SW480 (cell line): ENCODE data around the gene VWA3A.
"Not testable (repeated sequence)": the region's sequence is repeated elsewhere in the genome, so short reads cannot be mapped to it uniquely, and the experiment has no call there.

ENCODE experiments used
- DNase-seq: peaks from one replicate; pipeline ENCODE4 v3.0.0-alpha.2; 2016; ENCODE audit warnings: low spot score

Gene VWA3A

DNA sequence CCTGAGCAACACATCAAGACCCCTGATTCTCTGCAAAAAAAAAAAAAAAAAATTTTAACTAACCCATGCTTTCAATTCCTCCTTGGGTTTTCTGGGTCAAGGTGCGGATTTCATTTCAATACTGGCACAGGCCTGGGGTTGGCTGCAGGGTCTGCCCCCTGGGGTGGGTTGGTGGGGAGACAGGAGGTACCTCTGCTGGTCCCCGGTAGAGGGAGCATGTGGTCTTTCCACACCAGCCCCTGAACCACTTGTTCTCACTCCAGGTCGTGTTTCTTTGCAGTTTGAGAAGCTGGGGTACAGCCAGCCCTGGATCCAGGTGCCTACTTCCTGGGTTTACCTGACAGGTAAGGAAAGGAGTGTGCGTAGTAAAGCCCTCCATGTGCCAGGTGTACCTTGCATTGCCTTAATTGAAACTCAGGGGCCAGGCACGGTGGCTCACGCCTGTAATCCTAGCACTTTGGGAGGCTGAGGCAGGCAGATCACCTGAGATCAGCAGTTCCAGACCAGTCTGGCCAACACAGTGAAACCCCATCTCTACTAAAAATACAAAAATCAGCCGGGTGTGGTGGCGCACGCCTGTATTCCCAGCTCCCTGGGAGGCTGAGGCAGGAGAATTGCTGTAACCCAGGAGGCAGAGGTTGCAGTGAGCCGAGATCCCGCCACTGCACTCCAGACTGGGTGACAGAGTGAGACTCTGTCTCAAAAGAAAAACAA is 91.7 kb downstream of the VWA3A start:
- no peak for DNase-seq

DNA sequence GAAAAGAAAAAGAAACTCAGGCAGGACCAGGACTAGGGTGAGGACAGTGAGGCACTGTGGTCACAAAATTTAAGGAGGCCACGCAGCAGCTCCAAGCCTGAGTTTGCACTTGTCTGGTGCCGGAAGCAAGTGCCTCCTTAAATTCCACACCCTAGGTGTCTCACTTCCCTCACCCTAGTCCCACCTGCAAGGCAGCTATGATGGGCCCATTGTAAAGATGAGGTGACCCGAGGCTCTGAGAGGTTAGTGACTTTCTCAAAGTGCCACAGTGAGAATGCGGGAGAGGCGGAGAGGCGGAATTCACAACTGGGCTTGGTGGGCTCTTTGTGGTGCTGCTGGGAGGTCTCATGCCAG is 92.3 kb downstream of the VWA3A start:
- DNase-seq: no peak

DNA sequence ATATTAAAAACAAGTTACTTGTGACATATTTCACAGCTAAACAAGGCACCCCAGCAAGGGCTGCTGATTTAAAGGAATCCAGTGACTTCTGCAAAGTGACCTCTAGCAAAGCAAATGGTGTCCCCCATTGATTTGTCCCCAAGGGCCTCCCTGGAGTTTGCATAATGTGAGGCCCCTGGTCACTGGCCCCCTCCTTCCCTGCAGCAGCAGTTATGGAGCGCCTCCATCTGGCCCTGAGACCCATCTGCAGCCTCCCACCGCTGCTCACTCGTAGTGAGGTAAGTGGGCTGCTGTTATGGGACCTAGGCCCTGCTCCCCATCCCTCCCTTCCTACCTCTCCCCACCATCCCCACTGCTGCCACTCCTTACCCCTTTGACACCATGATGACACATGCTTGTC is 94.2 kb downstream of the VWA3A start:
- DNase-seq: no peak

DNA sequence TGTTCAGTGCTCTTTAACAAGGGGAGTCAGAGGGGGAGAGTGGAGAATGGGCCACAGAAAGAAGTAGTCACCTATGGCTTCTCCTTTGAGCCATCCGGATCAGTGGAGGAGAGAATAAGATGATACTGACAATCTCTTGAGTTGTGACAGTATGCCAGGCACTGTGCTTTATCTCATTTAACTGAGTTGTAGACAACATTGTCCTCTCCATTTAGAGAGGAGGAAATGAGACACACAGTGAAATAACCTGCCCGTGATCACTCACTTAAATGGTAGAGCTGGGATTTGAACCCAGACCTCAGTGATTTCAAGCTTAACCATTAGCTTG is 95.9 kb downstream of the VWA3A start:
- no peak for DNase-seq

DNA sequence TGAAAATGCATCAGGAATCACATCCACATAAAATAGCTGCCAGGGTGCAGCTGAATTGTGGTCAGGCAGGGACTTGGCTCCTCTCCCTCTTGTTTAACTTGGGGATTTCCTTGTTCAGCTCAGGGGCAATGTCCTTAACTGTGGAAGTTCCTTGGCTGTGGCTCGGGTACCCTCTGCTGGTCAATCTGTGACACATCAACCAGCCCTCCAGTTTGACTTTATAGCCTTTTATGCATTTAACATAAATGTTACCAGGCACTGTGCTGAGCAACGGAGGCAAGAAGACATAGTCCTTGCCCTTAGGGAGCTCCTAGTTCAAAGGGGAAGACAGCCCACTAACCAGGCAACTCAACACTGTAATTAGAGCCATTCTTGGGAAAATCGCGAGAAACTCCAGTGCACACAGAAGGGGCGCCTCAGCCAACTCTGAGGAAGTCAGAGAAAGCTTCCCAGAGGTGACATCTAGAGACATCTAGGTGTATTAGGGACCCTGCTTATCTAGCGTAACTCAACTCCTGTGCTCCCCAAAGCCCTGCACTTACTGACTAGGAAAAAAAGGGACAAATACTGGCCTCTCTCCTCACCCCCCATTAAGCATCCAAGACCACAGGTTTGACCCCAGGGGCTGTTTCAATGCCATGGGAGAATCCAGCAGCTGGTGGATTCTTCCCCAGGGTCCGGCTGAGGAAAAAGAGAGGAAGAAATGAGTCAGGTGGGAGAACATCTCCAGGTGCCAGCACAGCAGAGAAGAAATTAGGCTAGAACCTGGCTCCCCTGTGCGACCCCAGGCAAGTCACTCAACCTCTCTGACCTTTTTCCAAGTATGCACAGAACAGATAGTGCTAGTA is 96.5 kb downstream of the VWA3A start:
- peak; percentile 81 for DNase-seq

DNA sequence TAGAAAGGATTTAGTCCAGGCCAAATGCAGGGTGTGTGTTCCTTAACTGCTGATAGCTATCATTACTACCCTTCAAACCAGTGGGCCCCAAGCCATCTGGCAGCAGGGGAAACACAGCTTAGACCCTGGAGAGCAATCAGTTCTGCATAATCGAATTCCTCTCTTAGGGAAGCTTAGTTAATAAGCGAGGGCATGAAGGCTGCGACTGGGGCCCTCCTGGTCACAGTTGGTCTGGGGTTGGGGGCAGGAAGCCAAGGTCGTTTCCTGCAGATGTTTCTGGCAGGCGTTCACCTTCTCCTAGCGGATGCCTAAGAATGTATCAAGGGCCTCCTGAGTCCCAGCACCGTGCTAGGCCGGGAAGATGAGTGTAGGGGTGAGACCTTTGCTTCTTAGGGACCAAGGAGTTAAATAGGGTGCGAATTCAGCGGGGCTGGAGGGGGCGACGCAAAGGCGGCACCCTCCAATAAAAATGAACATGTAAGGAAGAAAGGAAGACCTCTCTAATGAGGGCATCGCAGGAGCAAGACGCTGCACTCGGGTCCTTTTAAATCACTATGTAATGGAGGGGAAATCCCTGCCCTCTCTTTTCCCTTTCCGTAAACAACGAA is 97.2 kb downstream of the VWA3A start:
- DNase-seq: no peak

DNA sequence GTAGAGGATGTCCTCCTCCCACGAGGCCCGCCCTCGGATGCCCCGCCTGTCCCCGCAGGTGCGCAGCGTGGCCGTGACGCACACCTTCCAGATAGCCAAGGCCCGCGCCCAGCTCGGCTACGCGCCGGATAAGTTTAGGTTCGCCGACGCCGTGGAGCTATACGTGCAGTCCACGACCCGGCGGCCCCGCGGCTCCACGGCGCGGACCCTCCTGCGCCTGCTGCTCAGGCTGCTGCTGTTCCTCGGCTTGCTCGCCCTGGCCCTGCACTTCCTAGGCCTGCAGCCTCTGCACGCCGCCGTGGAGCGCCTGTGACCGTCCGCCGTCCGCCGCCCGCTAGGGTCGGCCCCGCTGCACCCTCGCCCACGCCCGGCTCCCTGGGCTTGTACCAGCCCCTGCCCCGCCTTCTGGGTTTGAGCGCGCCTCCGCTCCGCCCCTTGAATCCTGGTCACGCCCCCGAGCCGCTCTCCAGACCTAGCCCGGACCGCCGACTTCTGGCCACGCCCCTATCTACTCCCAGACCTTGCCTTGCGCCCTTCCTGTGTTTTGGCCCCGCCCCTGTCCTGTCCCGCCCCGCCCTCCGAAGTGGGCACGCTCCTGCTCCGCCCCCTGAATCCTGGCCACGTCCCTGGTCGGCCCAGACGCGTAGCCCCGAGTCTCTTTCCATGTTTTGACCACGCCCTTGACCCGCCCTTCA is 97.9 kb downstream of the VWA3A start:
- DNase-seq: peak; percentile 62

DNA sequence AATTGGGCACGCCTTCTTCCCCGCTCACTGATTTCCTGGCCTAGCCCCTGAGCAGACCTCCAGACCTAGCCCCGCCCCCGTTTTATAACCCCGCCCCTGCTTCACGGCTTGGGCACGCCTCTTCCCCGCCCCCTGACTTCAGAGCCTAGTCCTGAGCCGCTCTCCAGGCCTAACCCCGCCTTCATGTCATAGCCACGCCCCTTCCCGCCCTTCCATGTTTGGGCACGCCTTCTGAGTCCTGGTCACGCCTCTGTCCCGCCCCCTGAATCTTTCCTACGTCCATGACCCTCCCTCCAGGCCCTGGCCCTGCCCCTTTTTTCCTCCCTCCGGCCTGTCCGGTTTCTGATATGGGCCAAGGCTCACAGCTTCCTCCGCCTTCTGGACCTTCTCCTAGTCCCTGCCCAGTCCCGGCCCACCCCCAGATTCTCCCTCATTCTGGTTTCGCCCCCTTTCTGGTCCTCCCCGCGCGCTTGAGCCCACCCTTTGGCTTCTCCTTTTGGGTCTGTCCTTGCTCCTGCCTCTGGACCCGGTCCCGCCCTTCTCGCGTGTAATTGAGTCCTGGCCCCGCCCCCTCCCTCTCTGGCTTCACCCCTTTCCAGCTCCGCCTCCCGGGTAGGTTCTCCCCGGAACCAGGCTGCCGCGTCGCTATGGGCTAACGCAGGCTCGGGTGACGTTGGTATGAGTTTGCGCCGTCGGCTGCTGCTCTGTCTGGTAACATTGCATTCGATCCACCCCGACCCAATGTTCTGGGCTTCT is 98.6 kb downstream of the VWA3A start:
- DNase-seq: peak; percentile 97

DNA sequence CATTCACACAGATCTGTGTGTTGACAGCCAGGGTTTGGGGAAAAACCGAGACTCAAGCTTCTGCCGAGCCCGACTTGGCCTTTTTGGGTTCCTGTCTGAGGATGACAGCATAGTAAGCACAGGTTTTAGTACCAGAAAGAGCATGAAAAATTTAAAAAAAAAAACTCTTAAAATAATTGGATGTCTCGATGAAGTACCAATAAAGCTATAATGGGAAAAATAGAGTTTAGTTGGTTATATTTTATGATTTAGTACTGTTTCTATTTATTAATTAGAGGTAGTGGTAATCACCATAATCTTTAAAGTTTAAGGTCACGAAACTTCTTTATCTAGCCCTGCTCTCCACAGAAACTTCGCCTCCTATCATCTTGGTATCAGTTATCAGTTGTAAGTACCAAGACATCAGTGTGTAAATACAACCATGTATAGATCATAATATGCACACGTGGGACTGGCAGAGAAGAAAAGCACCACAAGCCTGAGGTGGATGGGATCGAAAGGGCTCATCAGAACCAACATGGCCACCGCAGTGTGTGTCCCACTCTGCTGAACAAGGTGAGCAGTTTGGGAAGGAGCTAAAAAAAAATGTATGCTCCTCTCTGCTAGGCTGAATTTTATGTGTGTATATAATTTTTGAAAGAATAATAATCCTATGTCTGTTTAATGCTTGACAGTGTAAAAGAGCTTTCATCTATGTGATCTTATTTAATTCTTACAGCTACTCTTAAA is 99.4 kb downstream of the VWA3A start:
- peak; percentile 55 for DNase-seq

DNA sequence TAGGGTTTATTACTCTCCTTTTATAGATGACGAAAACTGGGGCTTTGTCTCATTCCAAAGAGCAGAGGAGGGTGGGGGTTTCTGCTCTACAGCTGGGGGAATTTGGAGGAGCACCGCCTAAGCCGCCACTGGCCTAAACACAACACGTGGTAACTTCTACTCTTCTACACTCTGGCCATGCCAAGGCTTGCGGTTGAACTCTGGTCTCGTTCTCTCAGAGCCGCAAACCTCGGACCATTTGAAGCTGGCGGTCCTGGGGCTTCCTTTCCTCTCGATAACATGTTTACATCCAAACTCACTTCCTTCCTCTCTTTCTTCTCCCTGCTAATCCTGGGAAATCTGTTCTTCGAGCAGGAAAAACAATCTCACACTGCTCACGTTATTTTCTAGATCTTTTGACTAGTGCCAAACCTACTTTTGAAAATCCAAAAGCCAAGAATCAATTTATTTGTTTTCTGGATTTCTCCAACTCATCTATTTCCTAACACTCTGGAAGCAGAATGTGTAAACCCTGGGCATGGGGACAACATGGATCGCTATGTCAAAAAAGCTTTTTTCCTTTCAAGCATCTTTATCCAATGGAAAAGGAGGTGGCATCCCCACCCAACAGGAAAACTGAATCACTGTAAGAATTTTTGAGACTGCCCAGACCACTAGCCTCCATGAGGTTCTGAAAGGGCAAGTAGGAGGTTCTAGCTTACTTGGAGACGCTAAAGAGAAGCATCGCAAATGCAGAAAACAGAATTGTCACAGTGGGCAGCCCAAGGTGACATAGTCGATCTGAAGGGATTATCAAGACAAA is 100.1 kb downstream of the VWA3A start:
- DNase-seq: peak; percentile 92

DNA sequence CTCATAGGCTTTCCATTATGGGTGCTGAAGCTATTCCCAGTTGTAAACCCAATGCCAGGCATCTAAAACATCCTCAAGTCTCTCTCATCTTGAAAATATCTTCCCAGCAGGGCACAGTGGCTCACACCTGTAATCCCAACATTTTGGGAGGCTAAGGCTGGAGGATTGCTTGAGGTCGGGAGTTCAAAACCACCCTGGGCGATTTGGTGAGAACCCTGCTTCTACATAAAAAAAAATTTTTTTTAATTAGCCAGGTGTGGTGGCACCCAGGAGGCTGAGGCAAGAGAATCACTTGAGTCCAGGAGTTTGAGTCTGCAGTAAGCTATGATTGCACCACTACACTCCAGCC is 100.7 kb downstream of the VWA3A start:
- DNase-seq: no peak

DNA sequence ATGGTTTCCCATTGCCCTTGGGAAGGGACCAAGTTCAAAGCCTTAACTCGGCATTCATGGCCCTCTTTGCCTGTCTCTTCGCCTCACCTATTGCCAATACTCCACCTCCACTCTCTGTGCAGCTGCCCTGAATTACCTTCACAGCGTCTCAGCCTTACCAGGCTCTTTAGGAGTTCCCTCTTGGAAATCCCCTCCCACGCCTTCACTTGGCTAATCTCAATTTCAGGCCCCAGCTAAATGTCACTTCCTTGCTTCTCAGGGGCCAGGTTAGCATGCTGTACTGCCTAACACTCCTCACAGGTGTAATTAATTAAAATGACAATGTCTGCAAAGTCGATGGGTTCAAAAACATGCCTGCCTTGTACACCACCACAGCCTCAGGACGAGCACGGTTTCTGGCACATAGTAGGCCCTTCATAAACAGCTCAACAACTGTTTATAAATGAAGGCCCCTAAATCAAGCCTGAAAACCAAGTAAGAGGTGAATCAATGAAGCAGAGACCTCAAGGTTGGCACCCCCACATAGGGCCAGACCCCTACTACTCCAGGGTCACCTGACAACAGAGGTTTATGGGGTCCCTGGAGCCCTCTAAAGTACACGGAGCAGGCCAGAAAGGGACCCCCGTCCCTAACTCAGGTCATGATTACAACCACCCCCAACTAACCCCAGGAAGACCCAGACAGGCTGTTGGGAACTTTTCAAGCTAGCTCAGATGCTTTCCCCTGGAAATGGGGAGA is 102.5 kb downstream of the VWA3A start:
- DNase-seq: no peak

DNA sequence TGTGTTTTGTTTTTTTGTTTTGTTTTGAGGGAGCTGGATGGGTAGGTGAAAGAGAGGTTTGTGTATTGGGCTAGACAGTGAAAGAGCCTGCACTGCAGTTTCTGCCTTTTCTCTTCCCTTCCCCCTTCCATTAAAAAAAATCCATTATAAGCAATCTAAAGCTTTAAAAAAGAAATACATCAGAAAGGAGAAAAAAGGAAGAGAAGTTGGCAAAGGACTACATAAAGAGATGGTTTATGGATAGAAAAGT is 103.0 kb downstream of the VWA3A start:
- DNase-seq: no peak

DNA sequence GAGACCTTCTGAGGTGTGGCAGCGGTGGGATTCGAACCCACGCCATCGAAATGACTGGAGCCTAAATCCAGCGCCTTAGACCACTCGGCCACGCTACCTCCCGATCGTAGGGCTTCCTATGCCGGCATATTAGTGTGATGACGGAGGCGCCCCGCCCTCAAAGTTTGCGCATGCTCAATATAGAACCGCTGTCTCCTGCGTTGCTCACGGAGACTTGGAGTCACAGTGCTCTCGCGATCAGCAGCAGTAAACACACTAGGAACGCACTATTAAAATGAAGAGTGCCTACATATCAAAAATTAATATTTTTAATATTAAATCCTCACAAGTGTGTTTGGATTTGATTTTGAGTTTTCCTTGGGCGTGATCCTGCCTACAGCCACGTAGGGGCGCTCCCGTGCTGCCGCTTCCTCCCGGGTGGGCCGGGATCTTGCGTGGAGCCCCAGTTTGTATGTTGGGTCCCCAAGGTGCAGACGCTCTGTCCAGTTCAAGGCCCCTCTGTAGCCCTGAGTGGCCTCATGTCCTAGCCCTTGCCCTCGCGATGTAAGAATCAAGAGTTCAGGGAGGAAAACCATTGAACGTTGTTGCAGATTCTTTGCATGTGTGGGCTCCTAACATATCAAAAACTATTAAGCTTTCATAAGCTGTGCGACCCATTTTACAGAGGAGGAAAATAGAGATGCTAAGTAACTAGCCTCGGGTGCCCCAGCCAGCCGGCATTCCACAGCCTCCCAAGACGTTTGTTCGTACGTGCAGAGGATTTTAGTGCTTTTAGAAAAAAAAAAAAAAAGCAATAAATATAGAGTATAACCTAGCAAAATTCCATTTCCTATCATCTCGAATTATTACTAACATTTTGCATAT is 103.6 kb downstream of the VWA3A start:
- DNase-seq: peak; percentile 73

DNA sequence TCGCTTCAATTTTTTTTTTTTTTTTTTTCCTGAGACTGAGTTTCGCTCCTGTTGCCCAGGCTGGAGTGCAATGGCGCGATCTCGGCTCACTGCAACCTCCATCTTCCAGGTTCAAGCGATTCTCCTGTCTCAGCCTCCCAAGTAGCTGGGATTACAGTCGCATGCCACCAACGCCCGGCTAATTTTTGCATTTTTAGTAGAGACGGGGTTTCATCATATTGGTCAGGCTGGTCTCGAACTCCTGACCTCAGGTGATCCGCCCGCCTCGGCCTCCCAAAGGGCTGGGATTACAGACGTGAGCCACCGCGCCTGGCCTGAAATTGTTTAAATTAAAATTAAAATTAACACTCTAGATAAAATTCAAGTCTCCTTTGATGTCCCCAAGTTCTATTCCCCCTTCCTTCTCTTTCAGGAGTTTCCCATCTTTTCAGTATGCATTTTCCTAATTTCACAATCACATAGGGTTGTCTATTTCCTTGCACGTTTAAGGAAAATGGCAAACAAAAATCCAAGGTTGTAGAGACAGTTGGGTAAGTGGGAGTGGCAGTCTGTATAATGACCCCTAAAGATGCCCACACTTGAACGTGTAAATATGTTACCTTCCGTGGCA is 104.3 kb downstream of the VWA3A start:
- DNase-seq: not testable (repeated sequence)

DNA sequence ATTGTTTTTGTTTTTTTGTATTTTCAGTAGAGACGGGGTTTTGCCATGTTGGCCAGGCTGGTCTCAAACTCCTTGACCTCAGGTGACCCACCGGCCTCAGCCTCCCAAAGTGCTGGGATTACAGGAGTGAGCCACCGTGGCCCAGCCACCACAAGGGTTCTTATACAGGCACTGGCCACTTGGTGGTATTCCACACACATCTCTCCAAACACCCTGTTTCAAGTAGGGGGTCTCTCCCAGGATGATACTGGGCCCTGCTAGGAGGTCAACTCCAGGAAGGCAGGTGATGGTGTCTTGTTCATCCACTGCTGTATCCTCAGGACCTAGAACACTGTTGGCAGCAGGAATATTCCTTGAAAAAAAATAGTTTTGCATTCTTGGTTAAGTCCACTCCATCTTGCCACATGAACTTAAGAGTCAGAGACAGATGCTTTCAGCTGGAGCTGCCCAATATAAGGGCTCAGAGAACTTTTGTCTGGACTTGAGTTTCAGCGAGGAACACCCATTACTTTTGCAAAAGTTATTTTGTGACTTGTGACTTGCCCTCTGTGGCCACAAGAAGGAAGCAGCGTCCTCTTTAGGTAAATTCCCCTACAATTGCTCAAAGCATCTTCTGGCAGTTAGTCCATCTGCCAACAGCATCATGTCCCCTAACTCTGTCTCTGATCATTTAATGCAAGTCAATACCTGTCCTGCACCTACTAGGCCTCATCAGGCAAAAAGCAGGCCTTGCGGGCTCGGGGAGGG is 106.4 kb downstream of the VWA3A start:
- no peak for DNase-seq

DNA sequence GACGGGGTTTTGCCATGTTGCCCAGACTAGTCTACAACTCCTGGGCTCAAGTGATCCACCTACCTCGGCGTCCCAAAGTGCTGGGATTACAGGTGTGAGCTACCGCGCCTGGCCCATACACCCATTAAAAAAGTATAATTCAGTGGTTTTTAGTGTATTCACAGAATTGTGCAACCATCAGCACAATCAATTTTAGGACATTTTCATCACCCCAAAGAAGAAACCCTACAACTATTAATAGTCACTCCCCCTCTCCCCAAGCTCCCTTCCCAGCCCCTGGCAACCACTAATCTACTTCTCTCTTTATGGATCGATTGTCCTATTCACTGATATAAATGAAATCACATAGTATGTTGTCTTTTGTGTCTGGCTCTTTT is 109.9 kb downstream of the VWA3A start:
- DNase-seq: no peak

DNA sequence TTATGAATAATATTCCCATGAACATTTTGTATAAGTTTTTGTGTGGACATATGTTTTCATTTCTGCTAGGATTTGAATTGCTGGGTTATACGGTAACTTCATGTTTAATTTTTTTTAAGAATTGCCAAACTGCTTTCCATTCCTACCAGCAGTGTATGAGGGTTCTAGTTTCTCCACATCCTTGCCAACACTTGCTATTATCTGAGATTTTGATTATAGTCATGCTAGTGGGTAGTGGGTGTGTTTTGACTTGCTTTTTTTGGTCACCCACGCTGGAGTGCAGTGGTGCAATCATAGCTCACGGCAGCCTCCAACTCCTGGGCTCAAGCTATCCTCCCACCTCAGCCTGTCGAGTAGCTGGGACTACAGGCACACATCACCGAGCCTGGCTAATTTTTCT is 110.8 kb downstream of the VWA3A start:
- DNase-seq: no peak
